Measurements from ENCODE around the gene TM6SF1. TPM values are rescaled to one million over a fixed set of nuclear protein-coding genes. Genes with fewer than 3 reads are reported as not detected.

Gene TM6SF1
- total and polyA plus RNA-seq, 2 of the 4 experiments (the other 2 are of a cell fraction), result 1.6 to 1.9 TPM

GRCh38 chr15:83100097-83100646 lies 7.3 kb upstream of the TM6SF1 start:
- Histone ChIP-seq H3K27ac (ENCODE audit: insufficient read depth, low read length) (no peak overlapping the region), H3K4me1 (ENCODE audit: control insufficient read depth, insufficient read depth, low read length) (no peaks in the 10 kb centered on the region), H4K8ac (ENCODE audit: low read depth in 2 of 2, low read length in 2 of 2) (no peak overlapping the region), H2BK5ac (ENCODE audit: low read depth, low read length, poor library complexity, severe bottlenecking) (no peak overlapping the region), H3K79me1 (ENCODE audit: low read depth in 1 of 2, low read length in 2 of 2) (no peaks in the 10 kb centered on the region), H3K56ac (ENCODE audit: extremely low read depth, insufficient read depth, low read length) (no peak overlapping the region), H3K4me2 (ENCODE audit: low read depth, low read length) (no peak overlapping the region), H4K5ac (ENCODE audit: low read depth, low read length) (no peak overlapping the region), H2BK15ac (ENCODE audit: low read depth, low read length) (no peak overlapping the region), H3K36me3 (ENCODE audit: control insufficient read depth, insufficient read depth, low read length) (no peaks in the 10 kb centered on the region), H3K27me3 (ENCODE audit: control insufficient read depth, insufficient read depth, low read length) (peaks cover 22% of the 10 kb centered on the region), H2AK5ac (ENCODE audit: low read depth, low read length) (no peak overlapping the region), H4K20me1 (ENCODE audit: insufficient read depth, low read length) (no peaks in the 10 kb centered on the region), H3K18ac (ENCODE audit: low read depth, low read length) (no peak overlapping the region), H2AK9ac (replicated peaks; ENCODE audit: low read depth, low read length, poor library complexity) (no peak overlapping the region), H3K9me3 (ENCODE audit: control insufficient read depth, insufficient read depth, low read length) (peaks cover 5% of the 10 kb centered on the region), H2BK20ac (ENCODE audit: low read depth, low read length) (no peak overlapping the region), H4K91ac (ENCODE audit: insufficient read depth, low read depth, low read length) (no peak overlapping the region), H3K4ac (ENCODE audit: low read depth, low read length) (no peak overlapping the region), H2BK120ac (ENCODE audit: low read depth, low read length) (no peak overlapping the region), H2AFZ (replicated peaks; ENCODE audit: low read length, poor library complexity) (no peak overlapping the region), H3K9ac (ENCODE audit: low read depth, low read length) (no peak overlapping the region), H3K14ac (replicated peaks; ENCODE audit: low read depth, low read length) (no peak overlapping the region), H3K23ac (ENCODE audit: low read depth, low read length) (no peak overlapping the region), H3K9me1 (ENCODE audit: insufficient read depth, low read length) (no peaks in the 10 kb centered on the region), H3K4me3 (ENCODE audit: insufficient read depth, low read depth, low read length) (no peak overlapping the region)
- ChIA-PET CTCF (no interaction called here), POLR2A (ENCODE audit: unreplicated experiment) (no interaction called here)
- ATAC-seq (ENCODE audit: low read depth) (no peak), DNase-seq (no peak)
- no TSS peak for BruUV-seq (replicated peaks)
- no CpG with 5 or more reads among the region's 2 CpGs for WGBS, 2 experiments (ENCODE audit: extremely low coverage in 2 of 2, insufficient read length in 1 of 2)
- in situ Hi-C loops (cut with MboI; ENCODE audit: low sequenced_read_pairs) (no loop called here), dilution Hi-C loops (cut with HindIII; ENCODE audit: low sequenced_read_pairs, unreplicated experiment) (no loop called here), intact Hi-C loops (cut with micrococcal nuclease) (no loop called here)
- TF ChIP-seq RCOR1 (IDR thresholded peaks at IDR 0.05; ENCODE audit: insufficient replicate concordance, low read length) (no peak), SMC3 (IDR thresholded peaks at IDR 0.05; ENCODE audit: low read depth, low read length) (no peak), RAD21 (IDR thresholded peaks at IDR 0.05; ENCODE audit: low read length) (no peak), FOS (IDR thresholded peaks at IDR 0.05; ENCODE audit: low read depth, low read length) (no peak), RFX5 (IDR thresholded peaks at IDR 0.05; ENCODE audit: low read depth, low read length) (no peak), POLR2A (IDR thresholded peaks at IDR 0.05; ENCODE audit: low read depth, low read length) (no peak), MAZ (IDR thresholded peaks at IDR 0.05; ENCODE audit: borderline replicate concordance, low read depth, low read length) (no peak), CTCF (conservative IDR thresholded peaks at IDR 0.05; ENCODE audit: low read depth, low read length) (no peak), CHD1 (IDR thresholded peaks at IDR 0.05; ENCODE audit: low read depth, low read length) (no peak), USF2 (IDR thresholded peaks at IDR 0.05; ENCODE audit: low read depth, low read length) (no peak), MXI1 (IDR thresholded peaks at IDR 0.05; ENCODE audit: borderline replicate concordance, low read depth, low read length) (no peak), ELK1 (IDR thresholded peaks at IDR 0.05; ENCODE audit: borderline replicate concordance, low read depth, low read length) (no peak), NFE2L2 (IDR thresholded peaks at IDR 0.05; ENCODE audit: low read depth, low read length) (no peak), CEBPB (IDR thresholded peaks at IDR 0.05; ENCODE audit: low read depth, low read length) (no peak), BHLHE40 (IDR thresholded peaks at IDR 0.05; ENCODE audit: low read depth, low read length) (no peak), MAFK (IDR thresholded peaks at IDR 0.05; ENCODE audit: low read depth, low read length) (no peak)
